SU-DHL-6 (cell line): ENCODE results near the gene CIB4.
A peak's percentile ranks its signal among the peaks of the same experiment; 100 is the strongest.

Source experiments
- CTCF ChIP-seq: fragments of 200-600 bp; sonication (generic); IDR thresholded peaks from one replicate; pipeline ENCODE4 v1.5.1; 2017; ENCODE audit warnings: antibody characterized with exemption, mild to moderate bottlenecking, low read length, moderate library complexity; ENCODE audit not compliant: insufficient read depth, poor library complexity, severe bottlenecking
- EZH2phosphoT487 ChIP-seq: fragments of 200-600 bp; sonication (generic), shearing (Covaris generic); conservative IDR thresholded peaks from 2 replicates; pipeline ENCODE4 v1.6.1; 2018; ENCODE audit warnings: mild to moderate bottlenecking, antibody characterized with exemption, low read length, moderate library complexity, mixed read lengths

- TF ChIP-seq EZH2phosphoT487, result no peak
- peak; percentile 74 for TF ChIP-seq CTCF
Measured at GRCh38 chr2:26605195-26605998, 35.8 kb downstream of the CIB4 start.
